K562 (cell line): ENCODE data around the gene IDH3G. TPM values are rescaled to one million over a fixed set of nuclear protein-coding genes. Genes with fewer than 3 reads are reported as not detected.

Experiments
- C11orf30 ChIP-seq: fragments of 450-650 bp; IDR thresholded peaks from 2 replicates; pipeline ENCODE4 v1.6.1; 2016; ENCODE audit warnings: low read depth, mild to moderate bottlenecking
- ELF2 ChIP-seq: fragments of 250-450 bp; sonication (Bioruptor Pico); IDR thresholded peaks from 2 replicates; pipeline ENCODE4 v1.5.0; 2021; ENCODE audit warnings: mild to moderate bottlenecking
- ETV6 ChIP-seq, 3 experiments: fragments of 150-350 bp in 1 of 3; sonication (generic) in 1 of 3; formaldehyde crosslinking in 1 of 3; IDR thresholded peaks; 2 replicates each; pipeline versions ENCODE4 v1.6.1 to v1.8.0; 2014 to 2022; ENCODE audit warnings: borderline replicate concordance in 2 of 3, low read depth in 2 of 3, antibody characterized with exemption in 1 of 3, low read length in 1 of 3, mild to moderate bottlenecking in 1 of 3, missing genetic modification reagents in 1 of 3
- NR4A1 ChIP-seq, 2 experiments: fragments of 250-450 bp in 1 of 2; fragments of 450-650 bp in 1 of 2; sonication (Bioruptor Pico) in 1 of 2; IDR thresholded peaks; 2 replicates each; pipeline versions ENCODE4 v1.4.0 to v1.6.1; 2016 to 2020; ENCODE audit warnings: mild to moderate bottlenecking in 2 of 2, missing compliant biosample characterization in 1 of 2, missing genetic modification characterization in 1 of 2, moderate library complexity in 1 of 2
- RBM14 ChIP-seq: fragments of 200-400 bp; formaldehyde crosslinking; IDR thresholded peaks from 2 replicates; pipeline ENCODE4 v1.6.1; 2018; ENCODE audit warnings: low read depth, mild to moderate bottlenecking, low read length, moderate library complexity, borderline replicate concordance; ENCODE audit not compliant: insufficient read depth
- RFX7 ChIP-seq: fragments of 250-450 bp; sonication (Bioruptor Pico); IDR thresholded peaks from 2 replicates; pipeline ENCODE4 v1.5.1; 2021; ENCODE audit warnings: mild to moderate bottlenecking
- SMC3 ChIP-seq: conservative IDR thresholded peaks from 2 replicates; pipeline ENCODE4 v1.6.1; 2011; ENCODE audit warnings: low read depth, low read length, improper control_type of control experiment; ENCODE audit not compliant: insufficient read depth
- YY1 ChIP-seq, 3 experiments: IDR thresholded peaks; 2 replicates each; pipeline ENCODE4 v1.6.1; 2011; ENCODE audit warnings: low read length in 2 of 3, mild to moderate bottlenecking in 2 of 3, moderate library complexity in 2 of 3, borderline replicate concordance in 1 of 3, control low read depth in 1 of 3, low read depth in 1 of 3; ENCODE audit not compliant: insufficient read depth in 3 of 3, insufficient replicate concordance in 2 of 3, control insufficient read depth in 1 of 3, insufficient read length in 1 of 3; ENCODE audit errors: extremely low read depth in 1 of 3
- polyA plus RNA-seq, 8 experiments: library from polyadenylated mRNA; depleted of rRNA in 4 of 8; stranded (reverse) in 5 of 8; unstranded in 3 of 8; fragments of >200 nt; fragmentation: Nextera tagmentation in 2 of 8; fragmentation: Illumina TruSeq in 1 of 8; extraction: Ambion mirVana in 2 of 8; extraction: Trizol in 1 of 8; gene quantifications; 2 replicates each; pipeline versions ENCODE4 v1.2.1 to v1.2.3, GENCODE V29; 2011 to 2014; ENCODE audit warnings: inconsistent platforms in 1 of 8, missing spikeins in 1 of 8
- total RNA-seq, 7 experiments: library from RNA; depleted of rRNA in 6 of 7; stranded (reverse); fragments of >200 nt in 6 of 7; fragmentation: Illumina TruSeq in 2 of 7; extraction: Trizol in 2 of 7; gene quantifications; 2 replicates each; pipeline versions ENCODE4 v1.2.1 to v1.2.3, GENCODE V29; 2011 to 2021; ENCODE audit warnings: low replicate concordance in 1 of 7
- TF ChIP-seq, protein P1 (sequence below): sonication (generic); formaldehyde crosslinking; IDR thresholded peaks from 2 replicates; pipeline ENCODE4 v1.8.1; 2023; ENCODE audit warnings: mild to moderate bottlenecking, missing genetic modification reagents
- TF ChIP-seq, protein P2 (sequence below): fragments of 450-650 bp; formaldehyde crosslinking; IDR thresholded peaks from 2 replicates; pipeline ENCODE4 v1.4.0; 2022; ENCODE audit warnings: mild to moderate bottlenecking, moderate library complexity

IDH3G gene
- total and polyA plus RNA-seq, 9 of the 15 experiments (the other 6 are each of a cell fraction or from before 2014, with no cell fraction given): 24.3 to 72.5 (median 37.9) TPM

DNA sequence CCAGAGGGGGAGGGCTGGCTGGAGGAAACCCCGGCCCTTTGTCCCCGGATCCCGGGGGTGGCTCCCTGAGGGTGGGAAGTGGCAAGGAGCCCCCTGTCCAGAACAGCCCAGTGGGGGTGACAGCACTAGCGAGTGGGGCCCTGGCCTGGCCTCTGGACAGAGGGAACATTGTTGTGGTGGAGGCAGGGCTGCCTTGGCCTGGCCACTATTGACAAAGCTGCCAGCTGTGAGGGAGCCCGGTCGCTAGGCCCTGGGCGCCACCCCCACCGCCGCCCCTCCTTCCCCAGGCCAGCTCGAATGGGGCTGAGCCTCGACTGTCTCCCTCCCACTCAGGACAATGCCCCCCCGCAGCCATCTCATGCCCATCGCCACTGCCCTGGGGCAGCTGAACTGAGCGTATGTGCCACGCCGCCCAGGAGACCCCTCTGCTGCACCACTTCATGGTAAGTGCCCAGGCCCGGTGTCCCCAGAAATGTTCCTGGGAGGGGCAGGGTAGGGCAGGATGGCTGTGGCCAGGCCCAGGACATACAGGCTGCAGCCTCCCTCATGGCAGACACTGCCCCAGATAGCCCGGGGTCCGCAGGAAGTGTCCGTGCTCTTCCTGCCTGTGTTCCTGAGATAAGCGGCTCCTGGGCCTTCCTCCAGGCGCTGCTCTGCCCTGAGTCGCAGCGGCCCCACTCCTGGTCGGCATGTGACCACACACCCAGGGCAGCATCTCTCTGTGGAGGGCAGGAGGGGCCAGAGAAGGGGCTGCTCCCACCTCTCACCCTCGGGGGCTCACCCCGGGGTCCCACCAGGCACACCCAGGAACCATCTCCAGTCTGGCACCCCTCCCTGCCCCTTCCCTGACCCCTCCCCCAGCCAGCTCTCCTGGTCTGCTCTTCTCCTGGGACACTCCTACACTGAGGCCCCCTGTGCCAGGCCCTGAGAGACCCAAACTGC, 28.8 kb downstream of the IDH3G start (continued):
- TF ChIP-seq, protein P1, sequence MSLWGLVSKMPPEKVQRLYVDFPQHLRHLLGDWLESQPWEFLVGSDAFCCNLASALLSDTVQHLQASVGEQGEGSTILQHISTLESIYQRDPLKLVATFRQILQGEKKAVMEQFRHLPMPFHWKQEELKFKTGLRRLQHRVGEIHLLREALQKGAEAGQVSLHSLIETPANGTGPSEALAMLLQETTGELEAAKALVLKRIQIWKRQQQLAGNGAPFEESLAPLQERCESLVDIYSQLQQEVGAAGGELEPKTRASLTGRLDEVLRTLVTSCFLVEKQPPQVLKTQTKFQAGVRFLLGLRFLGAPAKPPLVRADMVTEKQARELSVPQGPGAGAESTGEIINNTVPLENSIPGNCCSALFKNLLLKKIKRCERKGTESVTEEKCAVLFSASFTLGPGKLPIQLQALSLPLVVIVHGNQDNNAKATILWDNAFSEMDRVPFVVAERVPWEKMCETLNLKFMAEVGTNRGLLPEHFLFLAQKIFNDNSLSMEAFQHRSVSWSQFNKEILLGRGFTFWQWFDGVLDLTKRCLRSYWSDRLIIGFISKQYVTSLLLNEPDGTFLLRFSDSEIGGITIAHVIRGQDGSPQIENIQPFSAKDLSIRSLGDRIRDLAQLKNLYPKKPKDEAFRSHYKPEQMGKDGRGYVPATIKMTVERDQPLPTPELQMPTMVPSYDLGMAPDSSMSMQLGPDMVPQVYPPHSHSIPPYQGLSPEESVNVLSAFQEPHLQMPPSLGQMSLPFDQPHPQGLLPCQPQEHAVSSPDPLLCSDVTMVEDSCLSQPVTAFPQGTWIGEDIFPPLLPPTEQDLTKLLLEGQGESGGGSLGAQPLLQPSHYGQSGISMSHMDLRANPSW (CRISPR knock-in tag): no peak
- TF ChIP-seq C11orf30: no peak
- TF ChIP-seq RFX7 (CRISPR knock-in tag): no peak
- TF ChIP-seq, protein P2, sequence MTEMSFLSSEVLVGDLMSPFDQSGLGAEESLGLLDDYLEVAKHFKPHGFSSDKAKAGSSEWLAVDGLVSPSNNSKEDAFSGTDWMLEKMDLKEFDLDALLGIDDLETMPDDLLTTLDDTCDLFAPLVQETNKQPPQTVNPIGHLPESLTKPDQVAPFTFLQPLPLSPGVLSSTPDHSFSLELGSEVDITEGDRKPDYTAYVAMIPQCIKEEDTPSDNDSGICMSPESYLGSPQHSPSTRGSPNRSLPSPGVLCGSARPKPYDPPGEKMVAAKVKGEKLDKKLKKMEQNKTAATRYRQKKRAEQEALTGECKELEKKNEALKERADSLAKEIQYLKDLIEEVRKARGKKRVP: no peak
- no peak for TF ChIP-seq NR4A1 (CRISPR knock-in tag; IDR thresholded peaks at IDR 0.05)
- peak; percentile 68; the same call in 1 of the 2 replicates for TF ChIP-seq NR4A1 (tag; IDR thresholded peaks at IDR 0.05)
- no peak for TF ChIP-seq RBM14
- peak; percentile 56 to 72; a peak in 2 of 4 replicates for TF ChIP-seq ETV6 (IDR thresholded peaks at IDR 0.05; ENCODE audit: borderline replicate concordance in 1 of 2, low read depth in 2 of 2, low read length in 1 of 2)
- no peak for TF ChIP-seq ETV6 (CRISPR knock-in tag; IDR thresholded peaks at IDR 0.05; ENCODE audit: borderline replicate concordance)
- TF ChIP-seq YY1 (IDR thresholded peaks at IDR 0.05; ENCODE audit: borderline replicate concordance in 1 of 3, control insufficient read depth in 1 of 3, extremely low read depth in 1 of 3, insufficient read depth in 3 of 3, insufficient read length in 1 of 3, insufficient replicate concordance in 2 of 3, low read depth in 1 of 3, low read length in 2 of 3): peak in 2 of 3 experiments; percentile 66 to 69
- TF ChIP-seq SMC3: no peak
- peak; percentile 20; the same call in 1 of the 2 replicates for TF ChIP-seq ELF2 (CRISPR knock-in tag)
